Panc1 (cell line): ENCODE data around the gene ENTPD2. TPM values are rescaled to one million over a fixed set of nuclear protein-coding genes. Genes with fewer than 3 reads are reported as not detected.

Experiments
- ATAC-seq: fragments of 200-7000 bp; cut with Tn5 transposase; 2 replicates; pipeline ENCODE4 v1.9.1; 2020; ENCODE audit warnings: mild to moderate bottlenecking, moderate library complexity
- BruUV-seq: library from RNA; stranded (reverse); fragments of 400-500 nt; replicated peaks from 2 replicates; lab custom pipeline; 2021; lab: Mats Ljungman, UMichigan
- CTCF ChIA-PET: fragments of 300-600 bp; sonication (Branson Sonifier 250); formaldehyde crosslinking; loops from one replicate; lab custom pipeline; 2022; ENCODE audit warnings: antibody characterized with exemption; lab: Charles Lee
- POLR2A ChIA-PET: fragments of 300-600 bp; sonication (Branson Sonifier 250); formaldehyde crosslinking; loops from one replicate; lab custom pipeline; 2022; ENCODE audit warnings: antibody characterized with exemption; lab: Charles Lee
- DNase-seq: peaks from one replicate; pipeline ENCODE4 v3.0.0-alpha.2; 2010; ENCODE audit warnings: low read depth, low spot score
- H3K27ac ChIP-seq: 2 replicates; pipeline ENCODE4 v1.5.1; 2011; ENCODE audit warnings: mild to moderate bottlenecking, low read length, inconsistent platforms
- H3K27me3 ChIP-seq: fragments of 200-500 bp; sonication (Bioruptor generic); 2 replicates; pipeline ENCODE4 v1.6.0; 2014; ENCODE audit warnings: low read length, inconsistent platforms; ENCODE audit not compliant: control insufficient read depth, insufficient read depth
- H3K36me3 ChIP-seq: fragments of 200-500 bp; sonication (Bioruptor generic); 2 replicates; pipeline ENCODE4 v1.5.1; 2014; ENCODE audit warnings: inconsistent platforms, mild to moderate bottlenecking, low read length, moderate library complexity; ENCODE audit not compliant: control insufficient read depth, insufficient read depth
- H3K4me1 ChIP-seq: 2 replicates; pipeline ENCODE4 v1.5.1; 2011; ENCODE audit warnings: inconsistent platforms, mild to moderate bottlenecking, low read length, moderate library complexity; ENCODE audit not compliant: control insufficient read depth, insufficient read depth
- H3K4me3 ChIP-seq, 2 experiments: 2 replicates each; pipeline ENCODE4 v1.5.1; 2011 to 2012; ENCODE audit warnings: low read depth in 2 of 2, low read length in 2 of 2, mild to moderate bottlenecking in 2 of 2, inconsistent platforms in 1 of 2, moderate library complexity in 1 of 2
- H3K9me3 ChIP-seq: fragments of 200-500 bp; sonication (Bioruptor generic); 2 replicates; pipeline ENCODE4 v1.5.1; 2014; ENCODE audit warnings: low read depth, mild to moderate bottlenecking, inconsistent platforms, low read length, moderate library complexity; ENCODE audit not compliant: control insufficient read depth, insufficient read depth
- POLR2AphosphoS5 ChIP-seq: IDR thresholded peaks from 2 replicates; pipeline ENCODE4 v1.6.1; 2012; ENCODE audit warnings: mild to moderate bottlenecking, low read depth, low read length, moderate library complexity
- SIN3A ChIP-seq: IDR thresholded peaks from 2 replicates; pipeline ENCODE4 v1.6.1; 2012; ENCODE audit warnings: low read depth, mild to moderate bottlenecking, low read length, moderate library complexity, borderline replicate concordance; ENCODE audit not compliant: insufficient read depth
- TCF7L2 ChIP-seq: IDR thresholded peaks from 2 replicates; pipeline ENCODE4 v1.6.1; 2011; ENCODE audit warnings: mild to moderate bottlenecking, low read depth, low read length, inconsistent platforms
- in situ Hi-C: cut with HindIII; loops from 2 replicates; pipeline ENCODE4 v1.10.0; 2016; ENCODE audit warnings: low sequenced_read_pairs, low pct_unique_long_range_greater_than_20kb
- intact Hi-C: fragments of 100-400 bp; cut with micrococcal nuclease; formaldehyde crosslinking; loops from one replicate; pipeline ENCODE4 v1.10.0; 2022; ENCODE audit not compliant: unreplicated experiment
- total RNA-seq: library from RNA; stranded (reverse); gene quantifications from one replicate; pipeline ENCODE4 v1.2.1, GENCODE V29; 2021; ENCODE audit not compliant: unreplicated experiment
- TF ChIP-seq, protein P1 (sequence below): fragments of 450-650 bp; IDR thresholded peaks from 2 replicates; pipeline ENCODE4 v1.5.1; 2017; ENCODE audit warnings: mild to moderate bottlenecking
- TF ChIP-seq, protein P2 (sequence below), 2 experiments: IDR thresholded peaks; 2 replicates each; pipeline ENCODE4 v1.6.1; 2011 to 2012; ENCODE audit warnings: low read depth in 2 of 2, control low read depth in 1 of 2, low read length in 1 of 2, mild to moderate bottlenecking in 1 of 2, moderate library complexity in 1 of 2; ENCODE audit not compliant: insufficient read depth in 1 of 2

ENTPD2 gene
- total RNA-seq, 1 experiment from 2014 or later = 2.8 TPM

DNA sequence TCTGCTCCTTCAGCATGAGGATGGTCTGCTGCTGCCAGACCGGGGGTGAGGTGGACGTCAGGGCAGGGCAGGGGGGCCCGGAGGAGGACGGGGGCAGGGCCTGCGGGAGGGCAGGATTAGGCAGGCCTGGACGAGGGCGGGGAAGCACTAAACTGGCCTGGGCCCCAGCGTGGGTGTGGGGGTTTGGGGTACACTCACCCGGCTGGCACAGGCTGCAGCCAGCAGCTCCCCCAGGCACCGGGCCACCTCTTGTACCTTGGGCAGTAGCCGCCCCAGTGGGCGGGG is 11.0 kb upstream of the ENTPD2 start:
- DNase-seq (no peak), ATAC-seq (no peak)
- TF ChIP-seq, protein P1, sequence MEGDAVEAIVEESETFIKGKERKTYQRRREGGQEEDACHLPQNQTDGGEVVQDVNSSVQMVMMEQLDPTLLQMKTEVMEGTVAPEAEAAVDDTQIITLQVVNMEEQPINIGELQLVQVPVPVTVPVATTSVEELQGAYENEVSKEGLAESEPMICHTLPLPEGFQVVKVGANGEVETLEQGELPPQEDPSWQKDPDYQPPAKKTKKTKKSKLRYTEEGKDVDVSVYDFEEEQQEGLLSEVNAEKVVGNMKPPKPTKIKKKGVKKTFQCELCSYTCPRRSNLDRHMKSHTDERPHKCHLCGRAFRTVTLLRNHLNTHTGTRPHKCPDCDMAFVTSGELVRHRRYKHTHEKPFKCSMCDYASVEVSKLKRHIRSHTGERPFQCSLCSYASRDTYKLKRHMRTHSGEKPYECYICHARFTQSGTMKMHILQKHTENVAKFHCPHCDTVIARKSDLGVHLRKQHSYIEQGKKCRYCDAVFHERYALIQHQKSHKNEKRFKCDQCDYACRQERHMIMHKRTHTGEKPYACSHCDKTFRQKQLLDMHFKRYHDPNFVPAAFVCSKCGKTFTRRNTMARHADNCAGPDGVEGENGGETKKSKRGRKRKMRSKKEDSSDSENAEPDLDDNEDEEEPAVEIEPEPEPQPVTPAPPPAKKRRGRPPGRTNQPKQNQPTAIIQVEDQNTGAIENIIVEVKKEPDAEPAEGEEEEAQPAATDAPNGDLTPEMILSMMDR = no peak
- TF ChIP-seq, protein P2, sequence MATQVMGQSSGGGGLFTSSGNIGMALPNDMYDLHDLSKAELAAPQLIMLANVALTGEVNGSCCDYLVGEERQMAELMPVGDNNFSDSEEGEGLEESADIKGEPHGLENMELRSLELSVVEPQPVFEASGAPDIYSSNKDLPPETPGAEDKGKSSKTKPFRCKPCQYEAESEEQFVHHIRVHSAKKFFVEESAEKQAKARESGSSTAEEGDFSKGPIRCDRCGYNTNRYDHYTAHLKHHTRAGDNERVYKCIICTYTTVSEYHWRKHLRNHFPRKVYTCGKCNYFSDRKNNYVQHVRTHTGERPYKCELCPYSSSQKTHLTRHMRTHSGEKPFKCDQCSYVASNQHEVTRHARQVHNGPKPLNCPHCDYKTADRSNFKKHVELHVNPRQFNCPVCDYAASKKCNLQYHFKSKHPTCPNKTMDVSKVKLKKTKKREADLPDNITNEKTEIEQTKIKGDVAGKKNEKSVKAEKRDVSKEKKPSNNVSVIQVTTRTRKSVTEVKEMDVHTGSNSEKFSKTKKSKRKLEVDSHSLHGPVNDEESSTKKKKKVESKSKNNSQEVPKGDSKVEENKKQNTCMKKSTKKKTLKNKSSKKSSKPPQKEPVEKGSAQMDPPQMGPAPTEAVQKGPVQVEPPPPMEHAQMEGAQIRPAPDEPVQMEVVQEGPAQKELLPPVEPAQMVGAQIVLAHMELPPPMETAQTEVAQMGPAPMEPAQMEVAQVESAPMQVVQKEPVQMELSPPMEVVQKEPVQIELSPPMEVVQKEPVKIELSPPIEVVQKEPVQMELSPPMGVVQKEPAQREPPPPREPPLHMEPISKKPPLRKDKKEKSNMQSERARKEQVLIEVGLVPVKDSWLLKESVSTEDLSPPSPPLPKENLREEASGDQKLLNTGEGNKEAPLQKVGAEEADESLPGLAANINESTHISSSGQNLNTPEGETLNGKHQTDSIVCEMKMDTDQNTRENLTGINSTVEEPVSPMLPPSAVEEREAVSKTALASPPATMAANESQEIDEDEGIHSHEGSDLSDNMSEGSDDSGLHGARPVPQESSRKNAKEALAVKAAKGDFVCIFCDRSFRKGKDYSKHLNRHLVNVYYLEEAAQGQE (IDR thresholded peaks at IDR 0.05; ENCODE audit: insufficient read depth in 1 of 2, low read depth in 2 of 2, low read length in 1 of 2) = no peak
- TF ChIP-seq POLR2AphosphoS5 = no peak
- no peak for TF ChIP-seq SIN3A
- TF ChIP-seq TCF7L2 = no peak
- Histone ChIP-seq H3K27me3 (no peaks in the 10 kb centered on the region), H3K36me3 (no peaks in the 10 kb centered on the region; the same call in 1 of the 2 replicates), H3K9me3 (no peaks in the 10 kb centered on the region), H3K4me3 (no peak overlapping the region), H3K27ac (no peak overlapping the region), H3K4me1 (peaks cover 2% of the 10 kb centered on the region; the same call in 1 of the 2 replicates)
- in situ Hi-C loops (no loop called here), intact Hi-C loops (loop anchor here (1.0 kb wide), 1 partner anchor 19 kb away; the partner anchor contains the start of gene NPDC1)
- ChIA-PET POLR2A (no interaction called here), CTCF (no interaction called here)
- no TSS peak for BruUV-seq

DNA sequence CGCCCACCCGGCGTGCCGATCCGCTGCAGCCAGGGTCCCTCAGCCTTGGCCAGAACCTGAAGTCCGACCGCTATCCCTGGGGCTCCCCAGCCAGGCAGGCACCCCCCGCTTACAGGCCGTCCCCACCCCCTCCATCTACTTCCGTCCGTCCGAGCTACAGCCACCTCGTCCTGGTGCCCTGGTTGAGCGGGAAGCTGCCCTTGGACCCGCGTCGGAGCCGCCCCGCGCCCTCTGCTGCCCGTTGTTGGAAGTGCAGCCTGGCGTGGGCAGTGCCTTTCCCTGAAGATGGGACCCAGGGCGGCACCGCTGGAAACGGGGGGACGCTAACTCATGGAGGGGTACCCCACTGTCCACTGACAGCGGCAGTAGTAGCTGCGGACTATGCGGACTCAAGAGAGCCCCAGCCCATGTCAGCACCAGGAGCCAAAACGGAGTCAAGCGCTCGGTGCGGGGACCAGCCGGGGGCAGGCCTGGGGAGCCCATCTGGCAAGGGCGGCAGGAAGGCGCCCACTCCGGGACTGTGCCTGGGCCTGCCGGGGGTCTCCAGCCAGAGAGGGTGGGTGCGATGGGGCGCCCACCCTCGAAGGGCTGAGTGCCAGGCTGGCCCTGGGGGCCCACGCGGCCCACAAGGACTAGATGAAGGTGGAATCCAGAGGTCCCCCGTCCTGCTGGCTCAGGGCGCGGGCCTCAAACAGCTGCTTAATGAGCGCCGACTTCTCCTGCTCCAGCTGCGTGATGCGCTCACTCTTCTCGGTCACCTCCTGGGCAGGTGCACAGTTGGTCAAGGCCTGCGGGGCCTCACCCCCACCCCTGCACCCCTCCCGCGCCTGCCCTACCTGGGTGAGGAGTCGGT is 10.4 kb upstream of the ENTPD2 start:
- CTCF ChIA-PET = interaction anchor here (0.7 to 1.4 kb wide), 4 partner anchors 15 to 65 kb away, joined by 3 to 11 read pairs (median 3); partner anchors contain the start of gene NPDC1
- POLR2A ChIA-PET = interaction anchor here (0.6 kb wide), 1 partner anchor 127 kb away, joined by 5 read pairs; no protein-coding TSS in a partner anchor
- TF ChIP-seq POLR2AphosphoS5 (no peak), SIN3A (no peak), TCF7L2 (no peak)
- TF ChIP-seq, protein P2 (IDR thresholded peaks at IDR 0.05; ENCODE audit: insufficient read depth in 1 of 2, low read depth in 2 of 2, low read length in 1 of 2) = peak in 1 of 2 experiments; percentile 78; a peak in 1 of 4 replicates
- TF ChIP-seq, protein P1 = peak; percentile 93
- BruUV-seq = no TSS peak
- H3K9me3 ChIP-seq = no peaks in the 10 kb centered on the region
- H3K4me3 ChIP-seq = no peak overlapping the region
- in situ Hi-C loops (no loop called here), intact Hi-C loops (loop anchor here (1.0 kb wide), 1 partner anchor 18 kb away; the partner anchor contains the start of gene NPDC1)
- H3K27me3 ChIP-seq = no peaks in the 10 kb centered on the region
- H3K36me3 ChIP-seq = no peaks in the 10 kb centered on the region
- no peak for DNase-seq
- H3K4me1 ChIP-seq = peaks cover 2% of the 10 kb centered on the region; the same call in 1 of the 2 replicates
- ATAC-seq = peak; percentile 73
- H3K27ac ChIP-seq = no peak overlapping the region
